ENCODE measurements around the gene PIP5K1C.

DNA sequence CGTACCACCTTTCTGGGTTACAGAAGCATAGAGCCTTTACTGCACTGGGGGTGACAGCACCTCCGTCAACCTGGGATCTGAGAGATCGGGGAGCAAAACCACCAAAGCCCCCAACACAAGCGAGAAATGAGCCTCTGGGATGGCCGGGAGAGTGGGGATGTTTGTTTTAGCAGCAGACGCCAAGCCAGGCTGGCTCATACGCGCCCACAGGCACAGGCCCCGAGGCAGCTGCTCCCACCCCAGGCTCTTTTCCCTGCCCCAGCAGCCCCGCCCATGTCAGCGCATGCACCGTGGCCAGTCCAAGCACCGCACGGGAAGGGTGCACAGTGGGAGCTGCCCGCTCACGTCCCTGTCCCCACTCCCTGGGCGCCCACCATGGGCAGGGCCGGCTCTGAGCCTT, 8.5 kb downstream of the PIP5K1C start:
- TF ChIP-seq POLR2AphosphoS5 (IDR thresholded peaks at IDR 0.05; ENCODE audit: low read depth, low read length): no peak
- TF ChIP-seq, protein P1, sequence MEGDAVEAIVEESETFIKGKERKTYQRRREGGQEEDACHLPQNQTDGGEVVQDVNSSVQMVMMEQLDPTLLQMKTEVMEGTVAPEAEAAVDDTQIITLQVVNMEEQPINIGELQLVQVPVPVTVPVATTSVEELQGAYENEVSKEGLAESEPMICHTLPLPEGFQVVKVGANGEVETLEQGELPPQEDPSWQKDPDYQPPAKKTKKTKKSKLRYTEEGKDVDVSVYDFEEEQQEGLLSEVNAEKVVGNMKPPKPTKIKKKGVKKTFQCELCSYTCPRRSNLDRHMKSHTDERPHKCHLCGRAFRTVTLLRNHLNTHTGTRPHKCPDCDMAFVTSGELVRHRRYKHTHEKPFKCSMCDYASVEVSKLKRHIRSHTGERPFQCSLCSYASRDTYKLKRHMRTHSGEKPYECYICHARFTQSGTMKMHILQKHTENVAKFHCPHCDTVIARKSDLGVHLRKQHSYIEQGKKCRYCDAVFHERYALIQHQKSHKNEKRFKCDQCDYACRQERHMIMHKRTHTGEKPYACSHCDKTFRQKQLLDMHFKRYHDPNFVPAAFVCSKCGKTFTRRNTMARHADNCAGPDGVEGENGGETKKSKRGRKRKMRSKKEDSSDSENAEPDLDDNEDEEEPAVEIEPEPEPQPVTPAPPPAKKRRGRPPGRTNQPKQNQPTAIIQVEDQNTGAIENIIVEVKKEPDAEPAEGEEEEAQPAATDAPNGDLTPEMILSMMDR (IDR thresholded peaks at IDR 0.05 in 2 of 3, conservative IDR thresholded peaks at IDR 0.05 in 1 of 3; ENCODE audit: borderline replicate concordance in 1 of 3, insufficient read depth in 1 of 3, low read depth in 2 of 3, low read length in 2 of 3): no peak
- no peak for TF ChIP-seq POLR2A (IDR thresholded peaks at IDR 0.05; ENCODE audit: borderline replicate concordance, extremely low read depth, insufficient read depth, insufficient read length)
- TF ChIP-seq, protein P2, sequence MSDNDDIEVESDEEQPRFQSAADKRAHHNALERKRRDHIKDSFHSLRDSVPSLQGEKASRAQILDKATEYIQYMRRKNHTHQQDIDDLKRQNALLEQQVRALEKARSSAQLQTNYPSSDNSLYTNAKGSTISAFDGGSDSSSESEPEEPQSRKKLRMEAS (IDR thresholded peaks at IDR 0.05): no peak
